Activated CD4-positive, alpha-beta T cell treated with anti-CD3 and anti-CD28 coated beads, Interleukin-2, amount 50 U/mL, for 48 hours (primary cell): Measurements from ENCODE around the gene IL17RA.
"Not testable (repeated sequence)": the region's sequence is repeated elsewhere in the genome, so short reads cannot be mapped to it uniquely, and the experiment has no call there.

Experiments
- DNase-seq, 2 experiments: peaks; one replicate each; pipeline ENCODE4 v3.0.0-alpha.2; 2020

IL17RA gene

GRCh38 chr22:17120711-17121232 lies 36.0 kb downstream of the IL17RA start:
- DNase-seq, result peak in 1 of 2 experiments; percentile 26

- DNase-seq, result peak; percentile 27 to 36
Measured at GRCh38 chr22:17121233-17122195, 36.7 kb downstream of the IL17RA start, which contains the start of gene TMEM121B. TMEM121B (minus strand) TSS chr22:17121360; CDS start chr22:17121127, 233 bp downstream.

- no peak for DNase-seq
Measured at GRCh38 chr22:17130199-17130598, 45.4 kb downstream of the IL17RA start.

- no peak for DNase-seq
Measured at GRCh38 chr22:17131686-17132085, 46.9 kb downstream of the IL17RA start.

GRCh38 chr22:17132112-17132511 lies 47.3 kb downstream of the IL17RA start:
- DNase-seq, result no peak

- DNase-seq, result no peak
Measured at GRCh38 chr22:17133137-17133536, 48.3 kb downstream of the IL17RA start.

- no peak for DNase-seq
Measured at GRCh38 chr22:17135153-17135760, 50.5 kb downstream of the IL17RA start.

GRCh38 chr22:17137170-17137569 lies 52.4 kb downstream of the IL17RA start:
- DNase-seq, result no peak

GRCh38 chr22:17137861-17138425 lies 53.1 kb downstream of the IL17RA start:
- no peak for DNase-seq

GRCh38 chr22:17138513-17138912 lies 53.7 kb downstream of the IL17RA start:
- no peak for DNase-seq

- DNase-seq, result no peak
Measured at GRCh38 chr22:17140022-17140421, 55.2 kb downstream of the IL17RA start.

GRCh38 chr22:17140826-17141766 lies 56.3 kb downstream of the IL17RA start:
- DNase-seq, result no peak

- DNase-seq, result no peak
Measured at GRCh38 chr22:17143101-17143500, 58.3 kb downstream of the IL17RA start.

GRCh38 chr22:17143826-17144225 lies 59.0 kb downstream of the IL17RA start:
- no peak for DNase-seq

- DNase-seq, result no peak
Measured at GRCh38 chr22:17145021-17145680, 60.4 kb downstream of the IL17RA start.

GRCh38 chr22:17147458-17147857 lies 62.7 kb downstream of the IL17RA start:
- DNase-seq, result not testable (repeated sequence)

GRCh38 chr22:17149076-17149815 lies 64.4 kb downstream of the IL17RA start:
- no peak for DNase-seq

GRCh38 chr22:17152340-17152739 lies 67.5 kb downstream of the IL17RA start:
- no peak for DNase-seq

- DNase-seq, result no peak
Measured at GRCh38 chr22:17152971-17153370, 68.2 kb downstream of the IL17RA start.

GRCh38 chr22:17155941-17156340 lies 71.1 kb downstream of the IL17RA start:
- DNase-seq, result no peak

GRCh38 chr22:17157714-17158113 lies 72.9 kb downstream of the IL17RA start:
- no peak for DNase-seq
